PC-9 (cell line): ENCODE data around the gene ATP5F1A. TPM values are rescaled to one million over a fixed set of nuclear protein-coding genes. Genes with fewer than 3 reads are reported as not detected.

Experiments used
- BruUV-seq: library from RNA; stranded (reverse); fragments of 400-500 nt; replicated peaks from 2 replicates; lab custom pipeline; 2021; lab: Mats Ljungman, UMichigan
- CTCF ChIA-PET: fragments of 300-600 bp; sonication (Branson Sonifier 250); formaldehyde crosslinking; loops from one replicate; lab custom pipeline; 2022; ENCODE audit warnings: antibody characterized with exemption; lab: Charles Lee
- POLR2A ChIA-PET: fragments of 300-600 bp; sonication (Branson Sonifier 250); formaldehyde crosslinking; loops from one replicate; lab custom pipeline; 2022; ENCODE audit warnings: antibody characterized with exemption; ENCODE audit not compliant: unreplicated experiment; lab: Charles Lee
- DNase-seq, 2 experiments: peaks; one replicate each; pipeline versions ENCODE4 v3.0.0 to v3.0.0-alpha.2; 2015 to 2022; ENCODE audit warnings: mixed read lengths in 1 of 2
- H2AFZ ChIP-seq: fragments of 200-600 bp; sonication (generic); 2 replicates; pipeline ENCODE4 v1.8.1; 2017; ENCODE audit warnings: antibody characterized with exemption
- H3F3A ChIP-seq: fragments of 200-600 bp; sonication (generic); 2 replicates; pipeline ENCODE4 v1.8.1; 2017; ENCODE audit warnings: antibody characterized with exemption, mild to moderate bottlenecking, low read depth; ENCODE audit not compliant: insufficient read depth
- H3K27ac ChIP-seq: fragments of 200-600 bp; sonication (generic); 2 replicates; pipeline ENCODE4 v1.6.1; 2016; ENCODE audit warnings: mixed run types
- H3K27me3 ChIP-seq: fragments of 200-600 bp; sonication (generic); 2 replicates; pipeline ENCODE4 v1.6.1; 2016; ENCODE audit warnings: low read depth, mixed run types; ENCODE audit not compliant: insufficient read depth
- H3K36me3 ChIP-seq: fragments of 200-600 bp; sonication (generic); 2 replicates; pipeline ENCODE4 v1.6.1; 2016; ENCODE audit warnings: low read depth, mixed run types
- H3K4me1 ChIP-seq: fragments of 200-600 bp; sonication (generic); replicated peaks from 2 replicates; pipeline ENCODE4 v1.6.1; 2016; ENCODE audit warnings: mixed run types; ENCODE audit not compliant: insufficient read depth
- H3K4me2 ChIP-seq: fragments of 200-600 bp; sonication (generic); 2 replicates; pipeline ENCODE4 v1.6.1; 2017; ENCODE audit warnings: mixed run types
- H3K4me3 ChIP-seq: fragments of 200-600 bp; sonication (generic); 2 replicates; pipeline ENCODE4 v1.6.1; 2016; ENCODE audit warnings: mixed run types
- H3K79me2 ChIP-seq: fragments of 200-600 bp; sonication (generic); 2 replicates; pipeline ENCODE4 v1.6.1; 2017; ENCODE audit warnings: low read depth, mixed run types
- H3K9me2 ChIP-seq: fragments of 200-600 bp; sonication (generic); 2 replicates; pipeline ENCODE4 v1.8.1; 2017; ENCODE audit warnings: mild to moderate bottlenecking; ENCODE audit not compliant: insufficient read depth
- H3K9me3 ChIP-seq: fragments of 200-600 bp; sonication (generic); 2 replicates; pipeline ENCODE4 v1.8.1; 2016; ENCODE audit warnings: low read depth; ENCODE audit not compliant: insufficient read depth
- H4K20me1 ChIP-seq: fragments of 200-600 bp; sonication (generic); 2 replicates; pipeline ENCODE4 v1.8.1; 2017; ENCODE audit not compliant: insufficient read depth
- CTCF ChIP-seq: fragments of 200-600 bp; sonication (generic); conservative IDR thresholded peaks from 2 replicates; pipeline ENCODE4 v1.6.1; 2017; ENCODE audit warnings: mixed run types, antibody characterized with exemption, mild to moderate bottlenecking, moderate library complexity
- EZH2 ChIP-seq: fragments of 200-600 bp; sonication (generic); IDR thresholded peaks from 2 replicates; pipeline ENCODE4 v1.8.0; 2017; ENCODE audit warnings: antibody characterized with exemption, low read depth
- intact Hi-C: fragments of 100-400 bp; cut with micrococcal nuclease; formaldehyde crosslinking; loops from one replicate; pipeline ENCODE4 v1.10.0; 2022; ENCODE audit not compliant: unreplicated experiment
- total RNA-seq: library from RNA; stranded (reverse); gene quantifications from 2 replicates; pipeline ENCODE4 v1.2.3, GENCODE V29; 2021

The ATP5F1A gene
- total RNA-seq, 1 experiment from 2014 or later: 232 TPM

- no peaks in the 10 kb centered on the region for H3K9me3 ChIP-seq
- no peaks in the 10 kb centered on the region for H3K4me1 ChIP-seq
- ChIA-PET CTCF (no interaction called here), POLR2A (no interaction called here)
- no TSS peak for BruUV-seq
- TF ChIP-seq CTCF (no peak), EZH2 (no peak)
- no peak overlapping the region for H3K4me2 ChIP-seq
- DNase-seq: no peak
- H3K79me2 ChIP-seq: no peaks in the 10 kb centered on the region
- no peaks in the 10 kb centered on the region for H3F3A ChIP-seq
- no peak overlapping the region for H2AFZ ChIP-seq
- H3K27ac ChIP-seq: no peak overlapping the region
- no peaks in the 10 kb centered on the region for H3K9me2 ChIP-seq
- H3K36me3 ChIP-seq: no peaks in the 10 kb centered on the region
- no peak overlapping the region for H3K4me3 ChIP-seq
- intact Hi-C loops: no loop called here
- H4K20me1 ChIP-seq: no peaks in the 10 kb centered on the region
- no peaks in the 10 kb centered on the region for H3K27me3 ChIP-seq
Measured at GRCh38 chr18:46053368-46054095, 44.6 kb downstream of the ATP5F1A start.

- intact Hi-C loops: no loop called here
- Histone ChIP-seq H3K9me3 (no peaks in the 10 kb centered on the region), H3K4me1 (no peaks in the 10 kb centered on the region), H3K27me3 (no peaks in the 10 kb centered on the region), H3K27ac (no peak overlapping the region), H3K4me3 (no peak overlapping the region), H2AFZ (no peak overlapping the region), H4K20me1 (no peaks in the 10 kb centered on the region), H3K9me2 (no peaks in the 10 kb centered on the region), H3K4me2 (no peak overlapping the region), H3F3A (no peaks in the 10 kb centered on the region), H3K79me2 (no peaks in the 10 kb centered on the region), H3K36me3 (no peaks in the 10 kb centered on the region)
- CTCF ChIA-PET: no interaction called here
- peak in 1 of 2 experiments; percentile 69 for DNase-seq
- POLR2A ChIA-PET: no interaction called here
- no peak for TF ChIP-seq EZH2
- no peak for TF ChIP-seq CTCF
- BruUV-seq: no TSS peak
Measured at GRCh38 chr18:46051731-46052461, 46.2 kb downstream of the ATP5F1A start.

GRCh38 chr18:46050268-46050667 lies 47.8 kb downstream of the ATP5F1A start:
- intact Hi-C loops: no loop called here
- TF ChIP-seq CTCF: no peak
- no peak for TF ChIP-seq EZH2

More at GRCh38 chr18:46050268-46050667, 47.8 kb downstream of the ATP5F1A start:
- Histone ChIP-seq H3K9me2 (no peaks in the 10 kb centered on the region), H3K4me2 (no peak overlapping the region), H3K27ac (no peak overlapping the region), H2AFZ (no peak overlapping the region), H3K9me3 (no peaks in the 10 kb centered on the region), H3F3A (no peaks in the 10 kb centered on the region), H3K36me3 (no peaks in the 10 kb centered on the region), H3K4me1 (no peaks in the 10 kb centered on the region), H4K20me1 (no peaks in the 10 kb centered on the region), H3K27me3 (no peaks in the 10 kb centered on the region), H3K79me2 (no peaks in the 10 kb centered on the region), H3K4me3 (no peak overlapping the region)
- CTCF ChIA-PET: no interaction called here
- POLR2A ChIA-PET: no interaction called here
- no peak for DNase-seq
- no TSS peak for BruUV-seq
